Measurements from ENCODE around the gene GPC6.

DNA sequence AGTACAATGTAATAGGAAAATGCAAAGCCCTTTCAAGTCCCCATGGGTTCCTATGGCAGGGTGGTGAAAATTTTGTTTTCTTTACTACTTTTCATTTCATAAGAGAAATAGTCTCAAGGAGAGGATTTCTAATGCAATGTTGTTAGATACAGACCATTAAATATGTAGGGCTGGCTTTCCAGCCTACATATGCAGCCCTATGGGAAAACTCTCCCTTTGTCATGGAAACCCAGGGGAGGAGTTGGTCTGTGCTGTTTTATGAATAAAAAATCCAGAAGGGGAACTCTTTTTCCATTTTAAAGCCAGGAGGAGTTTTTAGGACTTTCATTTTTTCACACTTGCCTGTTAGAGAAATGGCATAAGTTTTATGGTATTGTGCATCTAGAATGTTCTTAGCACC lies 1133.3 kb downstream of the GPC6 start:
- TF ChIP-seq EZH2 (IDR thresholded peaks at IDR 0.05; ENCODE audit: borderline replicate concordance, insufficient read depth, low read depth, low read length, poor library complexity, severe bottlenecking), result no peak
- TF ChIP-seq, protein P1, sequence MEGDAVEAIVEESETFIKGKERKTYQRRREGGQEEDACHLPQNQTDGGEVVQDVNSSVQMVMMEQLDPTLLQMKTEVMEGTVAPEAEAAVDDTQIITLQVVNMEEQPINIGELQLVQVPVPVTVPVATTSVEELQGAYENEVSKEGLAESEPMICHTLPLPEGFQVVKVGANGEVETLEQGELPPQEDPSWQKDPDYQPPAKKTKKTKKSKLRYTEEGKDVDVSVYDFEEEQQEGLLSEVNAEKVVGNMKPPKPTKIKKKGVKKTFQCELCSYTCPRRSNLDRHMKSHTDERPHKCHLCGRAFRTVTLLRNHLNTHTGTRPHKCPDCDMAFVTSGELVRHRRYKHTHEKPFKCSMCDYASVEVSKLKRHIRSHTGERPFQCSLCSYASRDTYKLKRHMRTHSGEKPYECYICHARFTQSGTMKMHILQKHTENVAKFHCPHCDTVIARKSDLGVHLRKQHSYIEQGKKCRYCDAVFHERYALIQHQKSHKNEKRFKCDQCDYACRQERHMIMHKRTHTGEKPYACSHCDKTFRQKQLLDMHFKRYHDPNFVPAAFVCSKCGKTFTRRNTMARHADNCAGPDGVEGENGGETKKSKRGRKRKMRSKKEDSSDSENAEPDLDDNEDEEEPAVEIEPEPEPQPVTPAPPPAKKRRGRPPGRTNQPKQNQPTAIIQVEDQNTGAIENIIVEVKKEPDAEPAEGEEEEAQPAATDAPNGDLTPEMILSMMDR (IDR thresholded peaks at IDR 0.05), result no peak

All from B cell (primary cell).